C4-2B (cell line): Measurements from ENCODE around the gene KRT80.

Experiments
- H3K27ac ChIP-seq: fragments of 450-650 bp; 2 replicates; pipeline ENCODE4 v1.5.1; 2017
- ZFX ChIP-seq: fragments of 450-650 bp; IDR thresholded peaks from 2 replicates; pipeline ENCODE4 v1.6.1; 2017
- TF ChIP-seq, protein P1 (sequence below): fragments of 450-650 bp; conservative IDR thresholded peaks from 2 replicates; pipeline ENCODE4 v1.5.1; 2017; ENCODE audit warnings: mild to moderate bottlenecking

The KRT80 gene

DNA sequence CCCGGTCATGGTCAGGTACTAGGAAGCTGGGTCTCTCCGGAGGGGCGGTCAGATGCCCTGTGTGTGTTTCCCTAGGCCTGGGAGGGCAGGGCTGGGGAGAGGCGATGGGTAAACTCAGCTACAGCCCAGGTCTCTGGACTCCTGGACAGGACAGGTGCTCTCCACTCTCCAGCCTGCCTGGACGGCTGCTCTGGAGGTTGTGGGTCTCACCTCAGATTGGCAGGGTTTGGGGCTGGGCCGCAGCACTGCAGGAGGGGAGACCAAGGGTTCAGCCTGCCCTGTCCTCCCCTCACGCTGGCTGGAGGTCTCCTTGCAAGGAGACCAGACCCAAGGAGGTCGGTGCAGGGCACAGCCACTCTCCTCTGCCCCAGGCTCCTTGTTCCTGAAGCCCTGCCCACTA, 7.8 kb downstream of the KRT80 start:
- TF ChIP-seq ZFX: no peak
- TF ChIP-seq, protein P1, sequence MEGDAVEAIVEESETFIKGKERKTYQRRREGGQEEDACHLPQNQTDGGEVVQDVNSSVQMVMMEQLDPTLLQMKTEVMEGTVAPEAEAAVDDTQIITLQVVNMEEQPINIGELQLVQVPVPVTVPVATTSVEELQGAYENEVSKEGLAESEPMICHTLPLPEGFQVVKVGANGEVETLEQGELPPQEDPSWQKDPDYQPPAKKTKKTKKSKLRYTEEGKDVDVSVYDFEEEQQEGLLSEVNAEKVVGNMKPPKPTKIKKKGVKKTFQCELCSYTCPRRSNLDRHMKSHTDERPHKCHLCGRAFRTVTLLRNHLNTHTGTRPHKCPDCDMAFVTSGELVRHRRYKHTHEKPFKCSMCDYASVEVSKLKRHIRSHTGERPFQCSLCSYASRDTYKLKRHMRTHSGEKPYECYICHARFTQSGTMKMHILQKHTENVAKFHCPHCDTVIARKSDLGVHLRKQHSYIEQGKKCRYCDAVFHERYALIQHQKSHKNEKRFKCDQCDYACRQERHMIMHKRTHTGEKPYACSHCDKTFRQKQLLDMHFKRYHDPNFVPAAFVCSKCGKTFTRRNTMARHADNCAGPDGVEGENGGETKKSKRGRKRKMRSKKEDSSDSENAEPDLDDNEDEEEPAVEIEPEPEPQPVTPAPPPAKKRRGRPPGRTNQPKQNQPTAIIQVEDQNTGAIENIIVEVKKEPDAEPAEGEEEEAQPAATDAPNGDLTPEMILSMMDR: no peak
- H3K27ac ChIP-seq: no peak overlapping the region

DNA sequence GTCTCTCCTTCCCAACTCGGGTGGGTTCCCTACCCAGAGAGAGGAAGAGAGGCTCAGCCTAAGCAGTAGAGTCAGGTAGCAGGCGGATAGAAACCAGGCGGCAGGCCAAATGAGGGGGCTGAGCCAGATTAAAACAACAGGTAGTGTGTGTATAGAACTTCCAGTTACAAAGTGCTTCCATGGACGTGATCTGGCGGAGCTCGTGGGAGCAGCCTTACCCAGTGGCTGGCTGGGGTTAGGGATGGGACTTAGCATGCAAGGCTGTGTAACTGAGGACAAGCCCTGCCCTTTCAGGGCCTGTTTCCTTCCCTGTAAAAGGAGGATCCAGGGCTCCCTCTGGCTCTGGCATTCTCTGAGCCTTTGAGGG, 8.3 kb downstream of the KRT80 start:
- TF ChIP-seq ZFX: no peak
- no peak overlapping the region for H3K27ac ChIP-seq

DNA sequence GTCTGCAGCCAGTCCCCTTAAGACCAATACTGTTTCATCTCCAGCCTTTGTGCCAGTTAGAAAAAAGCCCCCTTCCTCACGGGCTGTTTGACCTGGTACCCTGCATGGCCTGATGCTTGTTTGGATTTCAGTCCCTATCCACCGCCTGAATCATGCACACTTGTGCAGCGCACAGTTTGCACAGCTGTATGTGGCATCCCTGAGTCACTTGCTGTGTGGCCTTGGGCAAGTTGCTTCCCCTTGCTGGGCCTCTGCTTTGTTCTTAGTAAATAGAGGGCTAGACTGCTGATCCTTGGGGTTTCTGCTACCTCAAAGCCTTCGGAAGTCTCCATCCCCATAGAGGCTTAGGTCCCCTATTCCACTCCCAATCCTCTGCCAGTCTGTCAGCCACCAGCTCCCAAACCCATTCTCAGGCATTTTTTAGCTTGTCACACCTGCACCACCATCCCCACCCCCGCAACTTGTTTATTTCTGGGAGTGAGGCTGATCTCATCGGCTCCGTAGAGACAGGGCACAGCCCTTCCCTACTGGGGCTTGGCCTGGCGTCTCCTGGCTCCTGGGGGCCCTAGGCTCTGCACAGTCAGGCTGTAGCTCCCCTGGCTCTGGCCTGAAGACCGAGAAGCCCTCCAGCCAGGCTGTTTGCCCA, 8.8 kb downstream of the KRT80 start:
- TF ChIP-seq, protein P1: no peak
- no peak for TF ChIP-seq ZFX
- no peak overlapping the region for H3K27ac ChIP-seq

DNA sequence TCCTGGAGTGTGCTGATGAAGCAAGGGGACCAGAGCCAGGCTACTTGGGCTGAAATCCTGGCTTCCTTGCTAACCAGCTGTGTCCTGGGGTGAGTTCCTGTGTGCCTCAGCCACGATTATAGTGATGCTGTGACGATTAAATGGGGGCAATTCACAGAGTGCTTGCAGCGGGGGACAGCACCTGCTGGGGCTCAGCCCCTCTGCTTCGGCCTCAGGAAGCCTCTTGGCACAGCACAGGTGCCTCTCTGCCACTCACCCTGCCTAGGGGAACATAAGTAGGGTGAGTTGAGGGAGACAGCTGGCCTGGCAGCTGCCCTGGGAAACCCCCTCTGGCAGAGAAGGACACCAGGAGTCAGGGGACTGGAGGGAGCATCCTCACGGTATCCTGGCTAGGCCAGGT, 9.4 kb downstream of the KRT80 start:
- TF ChIP-seq, protein P1: no peak
- no peak for TF ChIP-seq ZFX
- no peak overlapping the region for H3K27ac ChIP-seq

DNA sequence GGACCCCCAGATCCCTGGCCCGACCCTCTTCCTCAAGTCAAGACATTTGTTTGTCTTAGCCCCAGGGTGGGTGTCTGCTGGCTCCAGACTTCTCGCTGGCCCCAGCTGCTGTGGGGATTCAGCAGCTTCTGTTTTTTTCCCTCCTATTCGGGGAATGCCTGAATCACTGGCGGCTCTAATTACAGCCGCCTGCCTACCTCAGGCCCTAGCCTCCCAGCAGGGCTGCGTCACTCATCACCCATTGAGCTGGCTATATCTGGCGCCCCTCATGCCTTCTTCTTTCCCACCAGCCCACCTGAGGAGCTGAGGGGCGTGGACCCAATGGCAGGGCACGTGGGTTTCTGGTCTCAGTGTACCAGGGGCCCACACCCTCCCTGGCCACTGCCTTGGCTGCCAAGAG, 10.1 kb downstream of the KRT80 start:
- no peak overlapping the region for H3K27ac ChIP-seq

DNA sequence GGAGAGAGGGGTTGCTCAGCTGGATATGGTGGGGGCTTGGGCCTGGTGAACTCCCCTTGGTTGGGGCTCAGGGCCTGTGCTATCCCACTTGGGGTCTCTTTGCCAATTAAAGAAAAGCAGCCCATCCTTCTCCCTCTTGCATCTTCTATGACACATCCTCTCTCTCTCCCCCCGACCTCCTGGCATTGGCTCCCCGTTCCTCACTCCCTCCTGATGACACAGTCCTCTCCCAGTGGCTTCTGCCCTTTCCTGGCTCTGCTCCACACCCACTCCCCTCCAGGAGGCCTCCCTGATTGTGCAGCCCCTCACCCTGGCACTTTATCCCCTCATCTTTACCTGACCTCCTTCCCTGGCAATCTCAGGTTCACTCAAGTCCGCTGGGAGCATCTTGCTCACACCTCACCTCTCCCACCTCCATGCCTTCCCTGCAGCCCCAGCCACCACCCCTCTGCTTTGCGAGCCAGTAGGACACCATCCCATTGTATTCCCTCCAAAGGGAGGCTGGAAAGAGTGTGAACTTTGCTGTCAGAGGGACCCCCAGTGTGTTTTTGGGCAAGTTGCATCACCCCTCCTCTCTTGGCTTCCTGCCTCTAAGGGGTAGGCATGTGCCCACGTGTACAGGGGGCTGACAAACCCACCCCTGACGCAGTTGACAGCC, 10.7 kb downstream of the KRT80 start:
- H3K27ac ChIP-seq: no peak overlapping the region
- no peak for TF ChIP-seq ZFX
- TF ChIP-seq, protein P1: no peak

More for the DNA sequence above, 10.1 kb downstream of the KRT80 start:
- TF ChIP-seq, protein P1: no peak
- no peak for TF ChIP-seq ZFX

DNA sequence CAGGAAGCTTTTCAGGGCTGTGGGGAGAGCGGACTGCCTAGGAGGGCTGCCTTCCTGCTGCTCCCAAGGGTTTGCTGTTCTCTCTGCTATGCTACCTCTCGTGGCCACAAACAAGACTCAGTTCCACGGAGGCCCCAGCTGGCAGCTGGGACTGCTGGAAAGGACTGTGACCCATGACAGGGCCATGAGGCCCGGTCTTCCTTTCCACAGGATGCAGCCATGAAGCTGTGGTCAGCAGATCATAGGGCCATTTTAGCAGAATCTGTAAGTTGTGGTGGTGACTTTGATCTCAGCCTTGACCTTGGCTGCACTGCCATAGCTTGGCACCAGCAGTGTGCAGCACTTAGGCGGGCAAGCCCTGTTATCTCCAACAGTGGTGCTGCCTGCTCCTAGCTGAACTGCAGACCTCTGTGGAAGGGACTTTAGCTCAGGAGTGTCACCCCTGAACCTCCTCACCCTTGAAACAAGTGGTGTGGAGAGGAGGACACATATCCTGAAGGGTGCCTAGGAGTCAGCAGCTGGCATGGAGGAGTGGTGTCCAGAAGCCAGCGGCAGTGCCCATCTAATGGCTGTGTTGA, 12.3 kb downstream of the KRT80 start:
- TF ChIP-seq ZFX: no peak
- TF ChIP-seq, protein P1: no peak
- no peak overlapping the region for H3K27ac ChIP-seq

DNA sequence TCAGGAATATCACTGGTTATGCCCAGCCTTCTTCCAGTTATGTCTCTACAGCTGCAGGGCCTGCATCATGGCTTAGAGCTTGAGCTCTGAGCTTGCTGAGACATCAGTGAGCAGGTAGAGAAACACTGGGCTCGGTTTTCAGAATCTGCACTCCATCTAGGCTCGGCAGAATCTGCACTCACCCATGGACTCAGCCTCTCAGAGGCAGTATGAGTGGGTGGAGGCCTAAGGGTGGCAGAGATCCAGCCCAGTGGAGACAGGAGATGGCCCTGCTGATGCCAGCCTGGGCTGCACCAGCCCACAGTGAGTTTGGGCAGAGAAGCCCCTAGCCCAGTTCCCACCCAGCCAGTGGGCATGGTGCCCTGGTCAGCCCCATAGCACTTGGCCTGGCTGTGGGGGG, 12.8 kb downstream of the KRT80 start:
- no peak for TF ChIP-seq ZFX
- TF ChIP-seq, protein P1: no peak
- no peak overlapping the region for H3K27ac ChIP-seq
